ENCODE results near the gene FAM174C.

Gene FAM174C

DNA sequence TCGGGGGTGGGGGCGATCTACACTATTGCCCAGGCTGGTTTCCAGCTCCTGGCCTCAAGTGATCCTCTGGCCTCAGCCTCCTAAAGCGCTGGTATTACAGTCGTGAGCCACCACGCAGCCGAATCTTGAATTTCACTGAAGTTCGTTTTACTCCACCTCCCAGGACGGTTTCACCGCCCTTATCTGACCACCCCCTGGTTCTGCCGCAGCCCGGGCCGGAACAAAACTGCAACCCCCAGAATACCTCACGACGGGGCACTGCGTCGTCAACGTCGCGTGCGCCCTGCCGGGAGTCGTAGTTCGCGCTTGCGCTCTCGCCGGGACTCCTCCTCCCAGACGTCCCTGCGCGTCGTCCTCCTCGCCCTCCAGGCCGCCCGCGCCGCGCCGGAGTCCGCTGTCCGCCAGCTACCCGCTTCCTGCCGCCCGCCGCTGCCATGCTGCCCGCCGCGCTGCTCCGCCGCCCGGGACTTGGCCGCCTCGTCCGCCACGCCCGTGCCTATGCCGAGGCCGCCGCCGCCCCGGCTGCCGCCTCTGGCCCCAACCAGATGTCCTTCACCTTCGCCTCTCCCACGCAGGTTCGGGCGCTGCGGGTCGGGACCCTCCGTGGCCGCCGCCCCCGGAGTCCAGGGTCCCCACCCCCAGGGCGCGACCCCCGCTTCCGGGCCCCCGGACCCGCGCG, 33.8 kb upstream of the FAM174C start, which contains the start of gene ATP5F1D:
Gene ATP5F1D (plus strand): TSS at position 335 of the 679 bp plus-strand sequence. CDS start 100 bp downstream, at position 435.
- Histone ChIP-seq H3K36me3 (ENCODE audit: insufficient read depth, low read length) (no peaks in the 10 kb centered on the region), H3K4me2 (ENCODE audit: low read depth, low read length, poor library complexity, severe bottlenecking) (peak within 1 kb of the TSS; percentile 80), H4K20me1 (ENCODE audit: insufficient read depth, low read length, poor library complexity, severe bottlenecking) (peaks cover 8% of the 10 kb centered on the region), H3K9ac (ENCODE audit: low read depth, low read length, poor library complexity, severe bottlenecking) (peak within 1 kb of the TSS; percentile 92), H3K4me1 (ENCODE audit: insufficient read depth, low read length, poor library complexity, severe bottlenecking) (peaks cover 30% of the 10 kb centered on the region), H3K9me2 (replicated peaks; ENCODE audit: low read depth, low read length) (no peaks in the 10 kb centered on the region), H3F3A (ENCODE audit: low read depth) (peaks cover 10% of the 10 kb centered on the region; the same call in 1 of the 2 replicates), H3K4me3 (ENCODE audit: low read length, poor library complexity, severe bottlenecking) (peak within 1 kb of the TSS; percentile 91), H3K79me2 (ENCODE audit: insufficient read depth, low read length) (peaks cover 27% of the 10 kb centered on the region), H3K27me3 (ENCODE audit: insufficient read depth, low read length, poor library complexity, severe bottlenecking) (no peaks in the 10 kb centered on the region), H3K9me3 (ENCODE audit: insufficient read depth, low read depth, low read length) (no peaks in the 10 kb centered on the region), H2AFZ (ENCODE audit: low read length) (peak within 1 kb of the TSS; percentile 87)
- TF ChIP-seq EZH2phosphoT487 (IDR thresholded peaks at IDR 0.05; ENCODE audit: borderline replicate concordance) (no peak), CTCF (conservative IDR thresholded peaks at IDR 0.05; ENCODE audit: low read length) (no peak)

GRCh38 chr19:1243768-1244692, 31.3 kb upstream of the FAM174C start:
- H3K9ac ChIP-seq (ENCODE audit: low read depth, low read length, poor library complexity, severe bottlenecking) = peak overlapping the region; percentile 92
- H3K27me3 ChIP-seq (ENCODE audit: insufficient read depth, low read length, poor library complexity, severe bottlenecking) = no peaks in the 10 kb centered on the region
- peaks cover 27% of the 10 kb centered on the region for H3K79me2 ChIP-seq (ENCODE audit: insufficient read depth, low read length)
- H3K4me3 ChIP-seq (ENCODE audit: low read length, poor library complexity, severe bottlenecking) = peak overlapping the region; percentile 91
- H3K9me2 ChIP-seq (replicated peaks; ENCODE audit: low read depth, low read length) = no peaks in the 10 kb centered on the region
- H3K9me3 ChIP-seq (ENCODE audit: insufficient read depth, low read depth, low read length) = no peaks in the 10 kb centered on the region
- H3K36me3 ChIP-seq (ENCODE audit: insufficient read depth, low read length) = no peaks in the 10 kb centered on the region
- TF ChIP-seq CTCF (conservative IDR thresholded peaks at IDR 0.05; ENCODE audit: low read length) (peak; percentile 81), EZH2phosphoT487 (IDR thresholded peaks at IDR 0.05; ENCODE audit: borderline replicate concordance) (no peak)
- peak overlapping the region; percentile 80 for H3K4me2 ChIP-seq (ENCODE audit: low read depth, low read length, poor library complexity, severe bottlenecking)
- no peak overlapping the region for H2AFZ ChIP-seq (ENCODE audit: low read length)
- peaks cover 30% of the 10 kb centered on the region for H3K4me1 ChIP-seq (ENCODE audit: insufficient read depth, low read length, poor library complexity, severe bottlenecking)
- H4K20me1 ChIP-seq (ENCODE audit: insufficient read depth, low read length, poor library complexity, severe bottlenecking) = peaks cover 8% of the 10 kb centered on the region
- peaks cover 5% of the 10 kb centered on the region; the same call in 1 of the 2 replicates for H3F3A ChIP-seq (ENCODE audit: low read depth)

- TF ChIP-seq CTCF (conservative IDR thresholded peaks at IDR 0.05; ENCODE audit: low read length) (no peak), EZH2phosphoT487 (IDR thresholded peaks at IDR 0.05; ENCODE audit: borderline replicate concordance) (no peak)
- Histone ChIP-seq H3K79me2 (ENCODE audit: insufficient read depth, low read length) (peaks cover 29% of the 10 kb centered on the region), H3K9me2 (replicated peaks; ENCODE audit: low read depth, low read length) (no peaks in the 10 kb centered on the region), H3K4me1 (ENCODE audit: insufficient read depth, low read length, poor library complexity, severe bottlenecking) (peaks cover 30% of the 10 kb centered on the region), H3F3A (ENCODE audit: low read depth) (no peaks in the 10 kb centered on the region), H3K4me2 (ENCODE audit: low read depth, low read length, poor library complexity, severe bottlenecking) (peak overlapping the region; percentile 55), H3K9ac (ENCODE audit: low read depth, low read length, poor library complexity, severe bottlenecking) (no peak overlapping the region), H3K36me3 (ENCODE audit: insufficient read depth, low read length) (no peaks in the 10 kb centered on the region), H4K20me1 (ENCODE audit: insufficient read depth, low read length, poor library complexity, severe bottlenecking) (peaks cover 8% of the 10 kb centered on the region), H3K9me3 (ENCODE audit: insufficient read depth, low read depth, low read length) (no peaks in the 10 kb centered on the region), H3K4me3 (ENCODE audit: low read length, poor library complexity, severe bottlenecking) (peak overlapping the region; percentile 45), H3K27me3 (ENCODE audit: insufficient read depth, low read length, poor library complexity, severe bottlenecking) (no peaks in the 10 kb centered on the region), H2AFZ (ENCODE audit: low read length) (no peak overlapping the region)
Measured at GRCh38 chr19:1244693-1245451, 30.5 kb upstream of the FAM174C start.

Measured in Loucy (cell line).